HG03469 (cell line): Measurements from ENCODE around the gene TGFB3.
"Not testable (repeated sequence)": the region's sequence is repeated elsewhere in the genome, so short reads cannot be mapped to it uniquely, and the experiment has no call there.

Experiments
- ATAC-seq: cut with Tn5 transposase; IDR thresholded peaks from one replicate; pipeline ENCODE4 v1.9.1; 2021; ENCODE audit warnings: mild to moderate bottlenecking, moderate library complexity, moderate number of reproducible peaks; ENCODE audit not compliant: unreplicated experiment

TGFB3 gene

GRCh38 chr14:75981426-75982265 is at the start of gene TGFB3:
TSS of gene TGFB3 (minus strand) at chr14:75981995. CDS start at chr14:75980893, 1,102 bp downstream.
- no peak for ATAC-seq

GRCh38 chr14:76024211-76024907 is 42.6 kb upstream of the TGFB3 start:
- ATAC-seq, result no peak

- no peak for ATAC-seq
These were observed 42.0 kb upstream of the TGFB3 start for GRCh38 chr14:76023757-76024156.

- ATAC-seq, result no peak
These were observed 41.2 kb upstream of the TGFB3 start for GRCh38 chr14:76022991-76023390.

GRCh38 chr14:76019676-76020075 is 37.9 kb upstream of the TGFB3 start:
- ATAC-seq, result no peak

- no peak for ATAC-seq
These were observed 33.9 kb upstream of the TGFB3 start for GRCh38 chr14:76015668-76016067.

GRCh38 chr14:76015191-76015590 is 33.4 kb upstream of the TGFB3 start:
- ATAC-seq, result no peak

- no peak for ATAC-seq
These were observed 30.6 kb upstream of the TGFB3 start for GRCh38 chr14:76012354-76012753.

GRCh38 chr14:76011930-76012329 is 30.1 kb upstream of the TGFB3 start:
- ATAC-seq, result no peak

- ATAC-seq, result not testable (repeated sequence)
These were observed 27.8 kb upstream of the TGFB3 start for GRCh38 chr14:76009627-76010026.

- no peak for ATAC-seq
These were observed 26.1 kb upstream of the TGFB3 start for GRCh38 chr14:76007852-76008251.

GRCh38 chr14:76007379-76007778 is 25.6 kb upstream of the TGFB3 start:
- no peak for ATAC-seq

GRCh38 chr14:76006253-76006652 is 24.5 kb upstream of the TGFB3 start:
- no peak for ATAC-seq

GRCh38 chr14:76002383-76002782 is 20.6 kb upstream of the TGFB3 start:
- ATAC-seq, result no peak

- no peak for ATAC-seq
These were observed 17.9 kb upstream of the TGFB3 start for GRCh38 chr14:75999511-76000190.

- ATAC-seq, result no peak
These were observed 14.7 kb upstream of the TGFB3 start for GRCh38 chr14:75996488-75996887.

GRCh38 chr14:75995372-75996041 is 13.7 kb upstream of the TGFB3 start:
- no peak for ATAC-seq

- no peak for ATAC-seq
These were observed 11.8 kb upstream of the TGFB3 start for GRCh38 chr14:75993567-75994041.

GRCh38 chr14:75991753-75992152 is 10.0 kb upstream of the TGFB3 start:
- ATAC-seq, result no peak

- no peak for ATAC-seq
These were observed 8.5 kb upstream of the TGFB3 start for GRCh38 chr14:75990297-75990696.

- no peak for ATAC-seq
These were observed 7.3 kb upstream of the TGFB3 start for GRCh38 chr14:75989134-75989533.
